Measurements from ENCODE around the gene FPGS. TPM values are rescaled to one million over a fixed set of nuclear protein-coding genes. Genes with fewer than 3 reads are reported as not detected.

Gene FPGS
- polyA plus RNA-seq, 1 of the 3 experiments (the other 2 are of a cell fraction): 82.7 TPM

GRCh38 chr9:127790094-127790855, 12.4 kb upstream of the FPGS start (continued):
- TF ChIP-seq, protein P1, sequence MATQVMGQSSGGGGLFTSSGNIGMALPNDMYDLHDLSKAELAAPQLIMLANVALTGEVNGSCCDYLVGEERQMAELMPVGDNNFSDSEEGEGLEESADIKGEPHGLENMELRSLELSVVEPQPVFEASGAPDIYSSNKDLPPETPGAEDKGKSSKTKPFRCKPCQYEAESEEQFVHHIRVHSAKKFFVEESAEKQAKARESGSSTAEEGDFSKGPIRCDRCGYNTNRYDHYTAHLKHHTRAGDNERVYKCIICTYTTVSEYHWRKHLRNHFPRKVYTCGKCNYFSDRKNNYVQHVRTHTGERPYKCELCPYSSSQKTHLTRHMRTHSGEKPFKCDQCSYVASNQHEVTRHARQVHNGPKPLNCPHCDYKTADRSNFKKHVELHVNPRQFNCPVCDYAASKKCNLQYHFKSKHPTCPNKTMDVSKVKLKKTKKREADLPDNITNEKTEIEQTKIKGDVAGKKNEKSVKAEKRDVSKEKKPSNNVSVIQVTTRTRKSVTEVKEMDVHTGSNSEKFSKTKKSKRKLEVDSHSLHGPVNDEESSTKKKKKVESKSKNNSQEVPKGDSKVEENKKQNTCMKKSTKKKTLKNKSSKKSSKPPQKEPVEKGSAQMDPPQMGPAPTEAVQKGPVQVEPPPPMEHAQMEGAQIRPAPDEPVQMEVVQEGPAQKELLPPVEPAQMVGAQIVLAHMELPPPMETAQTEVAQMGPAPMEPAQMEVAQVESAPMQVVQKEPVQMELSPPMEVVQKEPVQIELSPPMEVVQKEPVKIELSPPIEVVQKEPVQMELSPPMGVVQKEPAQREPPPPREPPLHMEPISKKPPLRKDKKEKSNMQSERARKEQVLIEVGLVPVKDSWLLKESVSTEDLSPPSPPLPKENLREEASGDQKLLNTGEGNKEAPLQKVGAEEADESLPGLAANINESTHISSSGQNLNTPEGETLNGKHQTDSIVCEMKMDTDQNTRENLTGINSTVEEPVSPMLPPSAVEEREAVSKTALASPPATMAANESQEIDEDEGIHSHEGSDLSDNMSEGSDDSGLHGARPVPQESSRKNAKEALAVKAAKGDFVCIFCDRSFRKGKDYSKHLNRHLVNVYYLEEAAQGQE (IDR thresholded peaks at IDR 0.05; ENCODE audit: low read depth, low read length): no peak
- no peak for TF ChIP-seq CTCF (IDR thresholded peaks at IDR 0.05)
- TF ChIP-seq FOSL2 (IDR thresholded peaks at IDR 0.05; ENCODE audit: borderline replicate concordance, low read depth): no peak
- TF ChIP-seq EZH2phosphoT487 (IDR thresholded peaks at IDR 0.05; ENCODE audit: borderline replicate concordance, low read depth): no peak
- TF ChIP-seq TAF1 (IDR thresholded peaks at IDR 0.05; ENCODE audit: borderline replicate concordance, low read depth, low read length): no peak

DNA sequence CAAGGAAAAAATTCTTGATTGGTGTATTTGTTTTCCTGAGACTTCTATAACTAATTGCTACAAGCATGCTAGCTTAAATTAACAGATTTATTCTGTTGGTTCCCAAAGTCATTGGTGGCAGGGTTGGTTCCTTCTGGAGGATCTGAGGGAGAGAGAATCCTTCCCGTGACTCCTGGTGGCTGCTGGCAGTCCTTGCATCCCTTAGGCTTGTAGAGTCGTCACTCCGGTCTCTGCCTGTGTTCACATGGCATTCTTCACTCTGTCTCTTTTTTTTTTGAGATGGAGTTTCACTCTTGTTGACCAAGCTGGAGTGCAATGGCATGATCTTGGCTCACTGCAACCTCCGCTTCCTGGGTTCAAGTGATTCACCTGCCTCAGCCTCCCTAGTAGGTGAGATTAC, 11.6 kb upstream of the FPGS start:
- POLR2A ChIA-PET: interaction anchor here (2.4 kb wide), 1 partner anchor 11 kb away, joined by 10 read pairs; no protein-coding TSS in a partner anchor
- no peak overlapping the region for H3K9ac ChIP-seq
- no peak for DNase-seq
- 98% methylated on average over 4 of the region's 4 CpGs for WGBS (ENCODE audit: low lambda C conversion rate)
- CTCF ChIA-PET: interaction anchor here (0.7 to 2.4 kb wide), 7 partner anchors 11 to 129 kb away, joined by 3 to 9 read pairs (median 3); partner anchors contain the start of genes FPGS and TOR2A
- H3K9me2 ChIP-seq: no peaks in the 10 kb centered on the region
- peaks cover 37% of the 10 kb centered on the region for H3F3A ChIP-seq (replicated peaks; ENCODE audit: insufficient read depth)
- no peak overlapping the region for H3K4me2 ChIP-seq
- H3K9me3 ChIP-seq: no peaks in the 10 kb centered on the region
- peaks cover 6 to 10% of the 10 kb centered on the region in 2 experiments for H3K4me1 ChIP-seq (ENCODE audit: control insufficient read depth in 1 of 2, insufficient read depth in 2 of 2, low read depth in 1 of 2, low read length in 1 of 2)
- TF ChIP-seq CTCF (IDR thresholded peaks at IDR 0.05): peak; percentile 13; the same call in 1 of the 2 replicates
- TF ChIP-seq TAF1 (IDR thresholded peaks at IDR 0.05; ENCODE audit: borderline replicate concordance, low read depth, low read length): no peak
- no peak overlapping the region for H3K27ac ChIP-seq (ENCODE audit: low read depth in 2 of 2, low read length in 1 of 2)
- H2AFZ ChIP-seq (ENCODE audit: low read depth): no peak overlapping the region
- H3K4me3 ChIP-seq (ENCODE audit: low read depth in 2 of 2, low read length in 1 of 2): no peak overlapping the region
- H3K79me2 ChIP-seq (ENCODE audit: insufficient read depth): peaks cover 57% of the 10 kb centered on the region
- peaks cover 56 to 60% of the 10 kb centered on the region in 2 experiments for H3K36me3 ChIP-seq (replicated peaks in 1 of 2; ENCODE audit: control insufficient read depth in 1 of 2, insufficient read depth in 2 of 2, low read length in 1 of 2)
- peaks cover 74% of the 10 kb centered on the region for H4K20me1 ChIP-seq (ENCODE audit: insufficient read depth)
- no peaks in the 10 kb centered on the region for H3K27me3 ChIP-seq (ENCODE audit: insufficient read depth)
